Neural cell (in vitro differentiated cells): ENCODE data around the gene DACH1. TPM values are rescaled to one million over a fixed set of nuclear protein-coding genes. Genes with fewer than 3 reads are reported as not detected.

Experiments used
- H2AFZ ChIP-seq: fragments of 200-600, 300-800 bp; sonication (generic), shearing (Covaris generic); 2 replicates; pipeline ENCODE4 v1.6.0; 2014; ENCODE audit warnings: low read depth, mild to moderate bottlenecking, antibody characterized with exemption, low read length, moderate library complexity
- H3F3A ChIP-seq: fragments of 200-600 bp; shearing (Covaris generic); 2 replicates; pipeline ENCODE4 v1.6.1; 2016; ENCODE audit warnings: mild to moderate bottlenecking, moderate library complexity, mixed read lengths, antibody characterized with exemption, low read length; ENCODE audit not compliant: insufficient read depth, poor library complexity, severe bottlenecking
- H3K27ac ChIP-seq: fragments of 200-600, 300-800 bp; sonication (generic), shearing (Covaris generic); 2 replicates; pipeline ENCODE4 v1.5.1; 2014; ENCODE audit warnings: mild to moderate bottlenecking, low read length, moderate library complexity
- H3K27me3 ChIP-seq: fragments of 300-800, 200-600 bp; sonication (generic), shearing (Covaris generic); 2 replicates; pipeline ENCODE4 v1.6.0; 2014; ENCODE audit warnings: mild to moderate bottlenecking, low read depth, low read length, moderate library complexity; ENCODE audit not compliant: insufficient read depth
- H3K36me3 ChIP-seq: fragments of 300-800, 200-600 bp; sonication (generic), shearing (Covaris generic); 2 replicates; pipeline ENCODE4 v1.5.1; 2014; ENCODE audit warnings: mild to moderate bottlenecking, antibody characterized with exemption, low read length, moderate library complexity; ENCODE audit not compliant: insufficient read depth
- H3K4me2 ChIP-seq: fragments of 300-800, 200-600 bp; sonication (generic), shearing (Covaris generic); 2 replicates; pipeline ENCODE4 v1.6.0; 2014; ENCODE audit warnings: mild to moderate bottlenecking, low read length
- H3K4me3 ChIP-seq: fragments of 300-800, 200-600 bp; sonication (generic), shearing (Covaris generic); 2 replicates; pipeline ENCODE4 v1.5.1; 2014; ENCODE audit warnings: mild to moderate bottlenecking, low read length, moderate library complexity
- H3K79me2 ChIP-seq: fragments of 200-600 bp; shearing (Covaris generic); replicated peaks from 2 replicates; pipeline ENCODE4 v1.6.0; 2014; ENCODE audit warnings: mild to moderate bottlenecking, low read length, moderate library complexity; ENCODE audit not compliant: insufficient read depth
- H3K9ac ChIP-seq: fragments of 300-800, 200-600 bp; sonication (generic), shearing (Covaris generic); 2 replicates; pipeline ENCODE4 v1.6.1; 2016; ENCODE audit warnings: mild to moderate bottlenecking, low read length, mixed read lengths
- H3K9me2 ChIP-seq: fragments of 200-600 bp; shearing (Covaris generic); 2 replicates; pipeline ENCODE4 v1.6.1; 2016; ENCODE audit warnings: mild to moderate bottlenecking, low read length, mixed read lengths; ENCODE audit not compliant: insufficient read depth
- H3K9me3 ChIP-seq: fragments of 200-600, 300-800 bp; sonication (generic), shearing (Covaris generic); 2 replicates; pipeline ENCODE4 v1.6.1; 2016; ENCODE audit warnings: mild to moderate bottlenecking, mixed run types, low read length, moderate library complexity, mixed read lengths
- H4K20me1 ChIP-seq: fragments of 200-600 bp; shearing (Covaris generic); 2 replicates; pipeline ENCODE4 v1.6.1; 2016; ENCODE audit warnings: mild to moderate bottlenecking, mixed run types; ENCODE audit not compliant: insufficient read depth
- CTCF ChIP-seq: fragments of 450-650 bp; IDR thresholded peaks from 2 replicates; pipeline ENCODE4 v1.5.1; 2014; ENCODE audit warnings: antibody characterized with exemption, mild to moderate bottlenecking, moderate library complexity; ENCODE audit not compliant: poor library complexity, severe bottlenecking
- EP300 ChIP-seq: fragments of 450-650 bp; conservative IDR thresholded peaks from 2 replicates; pipeline ENCODE4 v1.6.1; 2014; ENCODE audit warnings: antibody characterized with exemption, mild to moderate bottlenecking, moderate library complexity; ENCODE audit not compliant: poor library complexity, severe bottlenecking
- EZH2 ChIP-seq: fragments of 200-600, 300-800 bp; shearing (Covaris generic), sonication (generic); IDR thresholded peaks from 2 replicates; pipeline ENCODE4 v1.6.1; 2014; ENCODE audit warnings: antibody characterized with exemption, low read length, borderline replicate concordance, mild to moderate bottlenecking; ENCODE audit not compliant: insufficient read depth, poor library complexity, severe bottlenecking
- MXI1 ChIP-seq: fragments of 450-650 bp; conservative IDR thresholded peaks from 2 replicates; pipeline ENCODE4 v1.6.1; 2014; ENCODE audit warnings: antibody characterized with exemption, mild to moderate bottlenecking; ENCODE audit not compliant: poor library complexity, severe bottlenecking
- POLR2AphosphoS5 ChIP-seq: IDR thresholded peaks from 2 replicates; pipeline ENCODE4 v1.6.1; 2012
- RAD21 ChIP-seq: fragments of 450-650 bp; conservative IDR thresholded peaks from 2 replicates; pipeline ENCODE4 v1.6.1; 2014; ENCODE audit warnings: antibody characterized with exemption, mild to moderate bottlenecking, moderate library complexity
- REST ChIP-seq: IDR thresholded peaks from 2 replicates; pipeline ENCODE4 v1.6.1; 2012; ENCODE audit warnings: borderline replicate concordance
- SMC3 ChIP-seq: fragments of 450-650 bp; conservative IDR thresholded peaks from 2 replicates; pipeline ENCODE4 v1.6.1; 2014; ENCODE audit warnings: antibody characterized with exemption, mild to moderate bottlenecking, moderate library complexity; ENCODE audit not compliant: poor library complexity
- TAF1 ChIP-seq: IDR thresholded peaks from 2 replicates; pipeline ENCODE4 v1.6.1; 2012; ENCODE audit warnings: low read depth
- polyA plus RNA-seq: library from polyadenylated mRNA; depleted of rRNA; stranded (reverse); fragments of >200 nt; gene quantifications from 2 replicates; pipeline ENCODE4 v1.2.3, GENCODE V29; 2014

Gene DACH1
- polyA plus RNA-seq, 1 donor from 2014 or later, result 20.0 TPM

GRCh38 chr13:71661921-71662320 lies 205.1 kb downstream of the DACH1 start:
- Histone ChIP-seq H2AFZ (no peak overlapping the region), H3K4me3 (no peak overlapping the region), H3K36me3 (no peaks in the 10 kb centered on the region), H4K20me1 (no peaks in the 10 kb centered on the region), H3K27ac (no peak overlapping the region), H3K9me2 (no peaks in the 10 kb centered on the region), H3K9ac (no peak overlapping the region), H3F3A (no peaks in the 10 kb centered on the region), H3K79me2 (no peaks in the 10 kb centered on the region), H3K27me3 (no peaks in the 10 kb centered on the region), H3K4me2 (no peak overlapping the region), H3K9me3 (no peaks in the 10 kb centered on the region)
- TF ChIP-seq POLR2AphosphoS5 (no peak), CTCF (no peak), RAD21 (no peak), SMC3 (no peak), EP300 (no peak), EZH2 (no peak), TAF1 (no peak), MXI1 (no peak), REST (no peak)

- no peak overlapping the region for H3K4me2 ChIP-seq
- H4K20me1 ChIP-seq, result no peaks in the 10 kb centered on the region
- H3F3A ChIP-seq, result no peaks in the 10 kb centered on the region
- H3K36me3 ChIP-seq, result no peaks in the 10 kb centered on the region
- no peaks in the 10 kb centered on the region for H3K9me2 ChIP-seq
- H3K79me2 ChIP-seq, result no peaks in the 10 kb centered on the region
- no peak overlapping the region for H3K4me3 ChIP-seq
- no peak overlapping the region for H2AFZ ChIP-seq
- H3K9me3 ChIP-seq, result no peaks in the 10 kb centered on the region
- no peak overlapping the region for H3K9ac ChIP-seq
- TF ChIP-seq RAD21 (no peak), MXI1 (no peak)
- H3K27ac ChIP-seq, result no peak overlapping the region
- H3K27me3 ChIP-seq, result no peaks in the 10 kb centered on the region
These were observed 207.6 kb downstream of the DACH1 start for GRCh38 chr13:71659404-71659803.

- no peak overlapping the region for H3K4me2 ChIP-seq
- no peak overlapping the region for H3K9ac ChIP-seq
- no peak overlapping the region for H3K27ac ChIP-seq
- no peaks in the 10 kb centered on the region for H3K36me3 ChIP-seq
- no peaks in the 10 kb centered on the region for H3K27me3 ChIP-seq
- H3K9me2 ChIP-seq, result no peaks in the 10 kb centered on the region
- no peaks in the 10 kb centered on the region for H3F3A ChIP-seq
- H3K4me3 ChIP-seq, result no peak overlapping the region
- H2AFZ ChIP-seq, result no peak overlapping the region
- no peak for TF ChIP-seq CTCF
- TF ChIP-seq MXI1, result no peak
- no peak for TF ChIP-seq EZH2
- TF ChIP-seq RAD21, result no peak
- TF ChIP-seq TAF1, result no peak
- no peak for TF ChIP-seq EP300
- no peak for TF ChIP-seq POLR2AphosphoS5
- TF ChIP-seq REST, result no peak
- TF ChIP-seq SMC3, result no peak
- H4K20me1 ChIP-seq, result no peaks in the 10 kb centered on the region
- no peaks in the 10 kb centered on the region for H3K79me2 ChIP-seq
- H3K9me3 ChIP-seq, result no peaks in the 10 kb centered on the region
These were observed 221.5 kb downstream of the DACH1 start for GRCh38 chr13:71645467-71645866.
